HepG2 (cell line): ENCODE results near the gene TOLLIP. TPM values are rescaled to one million over a fixed set of nuclear protein-coding genes. Genes with fewer than 3 reads are reported as not detected.
A peak's percentile ranks its signal among the peaks of the same experiment; 100 is the strongest.

ENCODE experiments used
- BCL3 ChIP-seq: sonication (generic); formaldehyde crosslinking; IDR thresholded peaks from 2 replicates; pipeline ENCODE4 v1.5.1; 2020; ENCODE audit warnings: mild to moderate bottlenecking, missing genetic modification reagents, moderate library complexity
- CREB3 ChIP-seq: sonication (generic); formaldehyde crosslinking; IDR thresholded peaks from 2 replicates; pipeline ENCODE4 v1.5.0; 2020; ENCODE audit warnings: missing genetic modification reagents
- HMG20B ChIP-seq: conservative IDR thresholded peaks from 2 replicates; pipeline ENCODE4 v1.6.1; 2016; ENCODE audit warnings: missing genetic modification reagents, missing compliant biosample characterization
- HNF4G ChIP-seq, 2 experiments: sonication (generic) in 1 of 2; formaldehyde crosslinking in 1 of 2; IDR thresholded peaks; 2 replicates each; pipeline versions ENCODE4 v1.4.0 to v1.6.1; 2011 to 2020; ENCODE audit warnings: borderline replicate concordance in 2 of 2, low read depth in 2 of 2, mild to moderate bottlenecking in 2 of 2, low read length in 1 of 2, missing genetic modification reagents in 1 of 2, moderate library complexity in 1 of 2
- PRPF4 ChIP-seq: fragments of 200-400 bp; formaldehyde crosslinking; IDR thresholded peaks from 2 replicates; pipeline ENCODE4 v1.6.1; 2016; ENCODE audit warnings: low read length, low read depth; ENCODE audit not compliant: poor library complexity, severe bottlenecking
- RBM22 ChIP-seq: fragments of 200-400 bp; formaldehyde crosslinking; optimal IDR thresholded peaks from 2 replicates; pipeline ENCODE3; 2017; ENCODE audit warnings: mild to moderate bottlenecking, low read length, moderate library complexity
- RBM39 ChIP-seq: fragments of 200-400 bp; formaldehyde crosslinking; IDR thresholded peaks from one replicate; pipeline ENCODE4 v1.6.1; 2018; ENCODE audit warnings: antibody characterized with exemption, mild to moderate bottlenecking, low read depth, low read length; ENCODE audit not compliant: poor library complexity, severe bottlenecking
- SKI ChIP-seq: fragments of 450-650 bp; IDR thresholded peaks from one replicate; pipeline ENCODE4 v1.6.1; 2018; ENCODE audit warnings: mild to moderate bottlenecking; ENCODE audit not compliant: partially characterized antibody
- THAP7 ChIP-seq: sonication (generic); formaldehyde crosslinking; IDR thresholded peaks from 2 replicates; pipeline ENCODE4 v1.8.1; 2023; ENCODE audit warnings: mild to moderate bottlenecking, missing genetic modification reagents
- ZNF232 ChIP-seq: sonication (generic); formaldehyde crosslinking; IDR thresholded peaks from 2 replicates; pipeline ENCODE4 v1.4.0; 2020; ENCODE audit warnings: missing genetic modification reagents, borderline replicate concordance
- ZNF816 ChIP-seq: sonication (generic); formaldehyde crosslinking; IDR thresholded peaks from 2 replicates; pipeline ENCODE4 v1.8.0; 2022; ENCODE audit warnings: missing genetic modification reagents, mild to moderate bottlenecking, borderline replicate concordance
- polyA plus RNA-seq, 8 experiments: library from polyadenylated mRNA; depleted of rRNA in 3 of 8; stranded (reverse) in 7 of 8; unstranded in 1 of 8; fragments of >200 nt; fragmentation: Illumina TruSeq in 4 of 8; extraction: Trizol in 4 of 8; gene quantifications; 2 replicates each; pipeline versions ENCODE4 v1.2.1 to v1.2.3, GENCODE V29; 2011 to 2016; ENCODE audit warnings: low read depth in 4 of 8, missing spikeins in 1 of 8, mixed read lengths in 1 of 8; ENCODE audit not compliant: insufficient read depth in 1 of 8
- total RNA-seq, 5 experiments: library from RNA; depleted of rRNA; stranded (reverse); fragments of >200 nt; fragmentation: Illumina TruSeq; extraction: Trizol; gene quantifications; 2 replicates each; pipeline ENCODE4 v1.2.3, GENCODE V29; 2016; ENCODE audit warnings: low read depth in 1 of 5
- TF ChIP-seq, protein P1 (sequence below): sonication (generic); formaldehyde crosslinking; IDR thresholded peaks from 2 replicates; pipeline ENCODE4 v1.4.0; 2020; ENCODE audit warnings: missing genetic modification reagents
- TF ChIP-seq, protein P2 (sequence below): sonication (generic); formaldehyde crosslinking; IDR thresholded peaks from 2 replicates; pipeline ENCODE4 v1.4.0; 2020; ENCODE audit warnings: low read depth, missing genetic modification reagents
- TF ChIP-seq, protein P3 (sequence below): sonication (generic); formaldehyde crosslinking; IDR thresholded peaks from 2 replicates; pipeline ENCODE4 v1.5.0; 2020; ENCODE audit warnings: missing genetic modification reagents
- TF ChIP-seq, protein P4 (sequence below): sonication (generic); formaldehyde crosslinking; IDR thresholded peaks from 2 replicates; pipeline ENCODE4 v1.9.0; 2021; ENCODE audit warnings: missing genetic modification reagents, mild to moderate bottlenecking, borderline replicate concordance

The TOLLIP gene
- total and polyA plus RNA-seq, 2 of the 13 experiments (the other 11 are each of a cell fraction or from before 2014, with no cell fraction given), result 25.9 to 47.5 TPM

- TF ChIP-seq, protein P1, sequence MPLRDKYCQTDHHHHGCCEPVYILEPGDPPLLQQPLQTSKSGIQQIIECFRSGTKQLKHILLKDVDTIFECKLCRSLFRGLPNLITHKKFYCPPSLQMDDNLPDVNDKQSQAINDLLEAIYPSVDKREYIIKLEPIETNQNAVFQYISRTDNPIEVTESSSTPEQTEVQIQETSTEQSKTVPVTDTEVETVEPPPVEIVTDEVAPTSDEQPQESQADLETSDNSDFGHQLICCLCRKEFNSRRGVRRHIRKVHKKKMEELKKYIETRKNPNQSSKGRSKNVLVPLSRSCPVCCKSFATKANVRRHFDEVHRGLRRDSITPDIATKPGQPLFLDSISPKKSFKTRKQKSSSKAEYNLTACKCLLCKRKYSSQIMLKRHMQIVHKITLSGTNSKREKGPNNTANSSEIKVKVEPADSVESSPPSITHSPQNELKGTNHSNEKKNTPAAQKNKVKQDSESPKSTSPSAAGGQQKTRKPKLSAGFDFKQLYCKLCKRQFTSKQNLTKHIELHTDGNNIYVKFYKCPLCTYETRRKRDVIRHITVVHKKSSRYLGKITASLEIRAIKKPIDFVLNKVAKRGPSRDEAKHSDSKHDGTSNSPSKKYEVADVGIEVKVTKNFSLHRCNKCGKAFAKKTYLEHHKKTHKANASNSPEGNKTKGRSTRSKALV (CRISPR knock-in tag), result 0 out of 2 replicates have a peak, but pooled peaks have one; percentile 60
- peak; percentile 30; the same call in 1 of the 2 replicates for TF ChIP-seq ZNF232 (CRISPR knock-in tag)
- TF ChIP-seq BCL3 (CRISPR knock-in tag), result peak; percentile 62; the same call in 1 of the 2 replicates
- no peak for TF ChIP-seq HNF4G (IDR thresholded peaks at IDR 0.05; ENCODE audit: borderline replicate concordance, low read depth, low read length)
- TF ChIP-seq HNF4G (CRISPR knock-in tag; IDR thresholded peaks at IDR 0.05; ENCODE audit: borderline replicate concordance, low read depth), result no peak
- no peak for TF ChIP-seq HMG20B (CRISPR knock-in tag)
- TF ChIP-seq, protein P2, sequence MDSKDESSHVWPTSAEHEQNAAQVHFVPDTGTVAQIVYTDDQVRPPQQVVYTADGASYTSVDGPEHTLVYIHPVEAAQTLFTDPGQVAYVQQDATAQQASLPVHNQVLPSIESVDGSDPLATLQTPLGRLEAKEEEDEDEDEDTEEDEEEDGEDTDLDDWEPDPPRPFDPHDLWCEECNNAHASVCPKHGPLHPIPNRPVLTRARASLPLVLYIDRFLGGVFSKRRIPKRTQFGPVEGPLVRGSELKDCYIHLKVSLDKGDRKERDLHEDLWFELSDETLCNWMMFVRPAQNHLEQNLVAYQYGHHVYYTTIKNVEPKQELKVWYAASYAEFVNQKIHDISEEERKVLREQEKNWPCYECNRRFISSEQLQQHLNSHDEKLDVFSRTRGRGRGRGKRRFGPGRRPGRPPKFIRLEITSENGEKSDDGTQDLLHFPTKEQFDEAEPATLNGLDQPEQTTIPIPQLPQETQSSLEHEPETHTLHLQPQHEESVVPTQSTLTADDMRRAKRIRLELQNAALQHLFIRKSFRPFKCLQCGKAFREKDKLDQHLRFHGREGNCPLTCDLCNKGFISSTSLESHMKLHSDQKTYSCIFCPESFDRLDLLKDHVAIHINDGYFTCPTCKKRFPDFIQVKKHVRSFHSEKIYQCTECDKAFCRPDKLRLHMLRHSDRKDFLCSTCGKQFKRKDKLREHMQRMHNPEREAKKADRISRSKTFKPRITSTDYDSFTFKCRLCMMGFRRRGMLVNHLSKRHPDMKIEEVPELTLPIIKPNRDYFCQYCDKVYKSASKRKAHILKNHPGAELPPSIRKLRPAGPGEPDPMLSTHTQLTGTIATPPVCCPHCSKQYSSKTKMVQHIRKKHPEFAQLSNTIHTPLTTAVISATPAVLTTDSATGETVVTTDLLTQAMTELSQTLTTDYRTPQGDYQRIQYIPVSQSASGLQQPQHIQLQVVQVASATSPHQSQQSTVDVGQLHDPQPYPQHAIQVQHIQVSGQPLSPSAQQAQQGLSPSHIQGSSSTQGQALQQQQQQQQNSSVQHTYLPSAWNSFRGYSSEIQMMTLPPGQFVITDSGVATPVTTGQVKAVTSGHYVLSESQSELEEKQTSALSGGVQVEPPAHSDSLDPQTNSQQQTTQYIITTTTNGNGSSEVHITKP (CRISPR knock-in tag), result no peak
- TF ChIP-seq RBM22, result no peak
- no peak for TF ChIP-seq RBM39
- TF ChIP-seq, protein P3, sequence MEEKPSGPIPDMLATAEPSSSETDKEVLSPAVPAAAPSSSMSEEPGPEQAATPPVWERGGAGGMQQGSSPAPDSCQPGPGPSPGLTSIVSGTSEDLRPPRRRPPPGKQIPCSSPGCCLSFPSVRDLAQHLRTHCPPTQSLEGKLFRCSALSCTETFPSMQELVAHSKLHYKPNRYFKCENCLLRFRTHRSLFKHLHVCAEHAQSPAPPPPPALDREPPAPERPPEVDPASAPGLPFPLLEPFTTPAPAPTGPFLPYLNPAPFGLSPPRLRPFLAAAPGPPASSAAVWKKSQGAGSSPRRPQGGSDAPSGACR (CRISPR knock-in tag), result peak; percentile 23; the same call in 1 of the 2 replicates
- TF ChIP-seq CREB3 (CRISPR knock-in tag), result no peak
- TF ChIP-seq, protein P4, sequence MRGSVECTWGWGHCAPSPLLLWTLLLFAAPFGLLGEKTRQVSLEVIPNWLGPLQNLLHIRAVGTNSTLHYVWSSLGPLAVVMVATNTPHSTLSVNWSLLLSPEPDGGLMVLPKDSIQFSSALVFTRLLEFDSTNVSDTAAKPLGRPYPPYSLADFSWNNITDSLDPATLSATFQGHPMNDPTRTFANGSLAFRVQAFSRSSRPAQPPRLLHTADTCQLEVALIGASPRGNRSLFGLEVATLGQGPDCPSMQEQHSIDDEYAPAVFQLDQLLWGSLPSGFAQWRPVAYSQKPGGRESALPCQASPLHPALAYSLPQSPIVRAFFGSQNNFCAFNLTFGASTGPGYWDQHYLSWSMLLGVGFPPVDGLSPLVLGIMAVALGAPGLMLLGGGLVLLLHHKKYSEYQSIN (CRISPR knock-in tag), result no peak
- TF ChIP-seq THAP7 (CRISPR knock-in tag), result peak; percentile 61; the same call in 1 of the 2 replicates
- TF ChIP-seq ZNF816 (CRISPR knock-in tag), result no peak
- TF ChIP-seq PRPF4, result no peak
- peak; percentile 32 for TF ChIP-seq SKI
Measured at GRCh38 chr11:1262172-1263006, 47.0 kb downstream of the TOLLIP start (continued).
